Upper lobe of left lung (tissue), 6 donors: ENCODE data around the gene ATG3. TPM values are rescaled to one million over a fixed set of nuclear protein-coding genes. Genes with fewer than 3 reads are reported as not detected.
"Not testable (repeated sequence)": the region's sequence is repeated elsewhere in the genome, so short reads cannot be mapped to it uniquely, and the experiment has no call there.

Source experiments
- ATAC-seq, 2 donors: fragments of 200-7000 bp; cut with Tn5 transposase; one replicate each; pipeline ENCODE4 v1.9.1; 2022; ENCODE audit warnings: mild to moderate bottlenecking in 2 of 2, moderate library complexity in 2 of 2; ENCODE audit not compliant: low FRiP score in 2 of 2
- DNase-seq, 2 donors: peaks; one replicate each; pipeline ENCODE4 v3.0.0-alpha.2; 2019 to 2020
- H3K27ac ChIP-seq, 4 donors: fragments of 200-600 bp; sonication (generic); one replicate each; pipeline ENCODE4 v1.5.1; 2016 to 2019
- H3K27me3 ChIP-seq, 4 donors: fragments of 200-600 bp; sonication (generic); one replicate each; pipeline ENCODE4 v1.5.1; 2017 to 2019
- H3K36me3 ChIP-seq, 4 donors: fragments of 200-600 bp; sonication (generic); one replicate each; pipeline ENCODE4 v1.5.1; 2016 to 2019
- H3K4me1 ChIP-seq, 4 donors: fragments of 200-600 bp; sonication (generic); one replicate each; pipeline ENCODE4 v1.5.1; 2018 to 2019
- H3K4me3 ChIP-seq, 4 donors: fragments of 200-600 bp; sonication (generic); one replicate each; pipeline ENCODE4 v1.5.1; 2017 to 2019; ENCODE audit warnings: mild to moderate bottlenecking in 2 of 4, moderate library complexity in 1 of 4
- H3K9me3 ChIP-seq, 4 donors: fragments of 200-600 bp; sonication (generic); one replicate each; pipeline ENCODE4 v1.5.1; 2018 to 2019
- CTCF ChIP-seq, 6 experiments: fragments of 450-650 bp in 4 of 6; fragments of 200-600 bp in 2 of 6; sonication (generic) in 2 of 6; IDR thresholded peaks; one replicate each; pipeline ENCODE4 v1.5.1; 2016 to 2019; ENCODE audit warnings: antibody characterized with exemption in 6 of 6
- EP300 ChIP-seq, 4 donors: sonication (generic); formaldehyde crosslinking; IDR thresholded peaks; one replicate each; pipeline ENCODE4 v1.5.1; 2017; ENCODE audit warnings: antibody characterized with exemption in 4 of 4, control low read depth in 2 of 4
- POLR2A ChIP-seq, 4 donors: fragments of 450-650 bp; IDR thresholded peaks; one replicate each; pipeline ENCODE4 v1.5.1; 2016 to 2017; ENCODE audit warnings: antibody characterized with exemption in 4 of 4, mild to moderate bottlenecking in 2 of 4
- POLR2AphosphoS5 ChIP-seq, 2 donors: sonication (generic); formaldehyde crosslinking; IDR thresholded peaks; one replicate each; pipeline ENCODE4 v1.5.1; 2017; ENCODE audit warnings: antibody characterized with exemption in 2 of 2
- WGBS, 2 donors: methylation state at CpG; one replicate each; pipeline ENCODE4 v1.1.5; 2017 to 2018; 5-methylcytosine and 5-hydroxymethylcytosine counted together
- total RNA-seq, 6 donors: library from RNA; depleted of rRNA in 4 of 6; stranded (reverse); fragments of >200 nt in 4 of 6; gene quantifications; one replicate each; pipeline versions ENCODE4 v1.1.0 to v1.2.1, GENCODE V29; 2016 to 2021
- donor health status: DM: no; HTN: no; CAD: no; lungs with moderate emphysema.
- donor health status: DM: no; HTN: yes; CAD: no; lungs with severe emphysema.

The ATG3 gene
- total RNA-seq, 6 donors from 2014 or later = 24.9 to 73.0 (median 57.5) TPM

DNA sequence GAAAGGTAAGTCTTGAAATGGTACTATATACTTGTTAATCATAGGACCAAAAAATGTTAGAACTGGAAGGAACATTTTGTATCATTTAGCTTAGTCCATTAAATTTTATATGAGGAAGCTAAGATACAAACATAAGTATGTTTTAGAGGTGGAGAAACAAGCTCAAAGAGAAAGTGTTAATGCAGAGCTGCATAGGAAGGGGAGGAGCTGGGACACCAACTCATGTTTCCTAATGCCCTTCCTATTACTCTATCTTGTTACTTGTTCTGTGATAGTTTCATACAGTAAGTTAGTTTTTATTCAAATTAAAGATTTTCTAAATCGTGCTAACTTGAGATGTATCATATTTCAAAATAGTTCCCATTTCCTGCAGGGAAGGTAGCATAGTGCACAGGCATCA, 7.5 kb upstream of the ATG3 start:
- ATAC-seq = no peak
- 33 to 36% methylated on average over 1 of the region's 1 CpG for WGBS, 2 donors
- H3K4me3 ChIP-seq = no peak overlapping the region
- no peaks in the 10 kb centered on the region for H3K27me3 ChIP-seq
- peaks cover 0 to 12% (median 9%) of the 10 kb centered on the region in 4 donors for H3K4me1 ChIP-seq
- H3K9me3 ChIP-seq = no peaks in the 10 kb centered on the region
- no peak overlapping the region for H3K27ac ChIP-seq
- TF ChIP-seq POLR2A (IDR thresholded peaks at IDR 0.05) = no peak
- DNase-seq = no peak
- H3K36me3 ChIP-seq = peaks cover 0 to 49% (median 22%) of the 10 kb centered on the region in 4 donors

DNA sequence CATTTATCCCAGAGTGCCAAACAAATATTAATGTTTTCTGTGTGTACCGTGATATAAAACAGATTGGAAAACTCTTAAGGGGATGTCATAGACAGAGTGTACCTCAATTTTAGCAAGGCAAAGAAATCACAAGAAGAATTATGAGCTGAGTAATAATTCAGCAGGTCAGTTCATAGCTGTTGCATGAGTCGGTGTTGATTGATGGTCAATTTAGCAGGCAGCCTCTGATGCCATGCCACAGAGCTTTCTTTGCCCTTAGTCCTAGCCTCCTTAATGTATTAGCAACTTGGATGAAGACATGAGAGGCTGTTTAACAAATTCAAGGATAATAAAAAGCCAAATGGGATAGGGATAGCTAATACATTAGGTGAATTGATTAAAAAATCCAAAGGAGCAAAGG, 6.9 kb upstream of the ATG3 start:
- Histone ChIP-seq H3K27me3 (no peaks in the 10 kb centered on the region), H3K36me3 (peaks cover 0 to 42% (median 22%) of the 10 kb centered on the region in 4 donors), H3K9me3 (no peaks in the 10 kb centered on the region), H3K4me3 (no peak overlapping the region), H3K27ac (no peak overlapping the region), H3K4me1 (peaks cover under 1 to 19% (median 12%) of the 10 kb centered on the region in 4 donors)
- TF ChIP-seq POLR2A (IDR thresholded peaks at IDR 0.05) (no peak), CTCF (IDR thresholded peaks at IDR 0.05) (no peak), POLR2AphosphoS5 (IDR thresholded peaks at IDR 0.05) (no peak), EP300 (IDR thresholded peaks at IDR 0.05) (no peak)
- ATAC-seq (no peak), DNase-seq (no peak)
- WGBS, 2 donors = 91 to 93% methylated on average over 2 of the region's 2 CpGs

- no peak for TF ChIP-seq EP300 (IDR thresholded peaks at IDR 0.05)
- no peak for TF ChIP-seq POLR2A (IDR thresholded peaks at IDR 0.05)
- no peak for TF ChIP-seq POLR2AphosphoS5 (IDR thresholded peaks at IDR 0.05)
- TF ChIP-seq CTCF (IDR thresholded peaks at IDR 0.05) = no peak
- Histone ChIP-seq H3K27me3 (no peaks in the 10 kb centered on the region), H3K27ac (no peak overlapping the region), H3K4me1 (peaks cover 17 to 33% (median 25%) of the 10 kb centered on the region in 4 donors), H3K4me3 (no peak overlapping the region), H3K36me3 (peaks cover 0 to 10% (median 2%) of the 10 kb centered on the region in 4 donors), H3K9me3 (no peaks in the 10 kb centered on the region)
- no peak for ATAC-seq
- no peak for DNase-seq
These were observed 3.2 kb upstream of the ATG3 start for GRCh38 chr3:112564940-112565305.

GRCh38 chr3:112564247-112564939, 2.6 kb upstream of the ATG3 start:
- H3K4me1 ChIP-seq = peaks cover 22 to 38% (median 28%) of the 10 kb centered on the region in 4 donors
- H3K36me3 ChIP-seq, ATAC-seq, H3K9me3 ChIP-seq, H3K27ac ChIP-seq, H3K4me3 ChIP-seq, H3K27me3 ChIP-seq: not testable (repeated sequence)
- peak in 1 of 2 donors; percentile 74 for DNase-seq
- 59 to 83% methylated on average over 15 of the region's 15 CpGs for WGBS, 2 donors
- TF ChIP-seq CTCF (IDR thresholded peaks at IDR 0.05) = peak in 2 of 6 experiments; percentile 29 to 33

DNA sequence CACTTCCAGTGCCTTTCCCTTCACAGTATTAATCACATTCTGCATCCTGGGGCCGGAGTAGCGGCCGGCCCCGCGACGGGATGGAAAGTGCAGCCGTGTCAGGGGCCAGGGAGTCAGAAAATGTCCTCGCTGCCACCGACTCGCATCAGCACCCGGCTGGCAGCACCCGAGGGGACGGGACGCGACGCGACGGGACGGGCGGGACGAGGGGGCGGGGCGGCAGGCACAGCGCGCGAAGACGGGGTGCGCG, 353 bp downstream of the ATG3 start:
- no peak for TF ChIP-seq CTCF (IDR thresholded peaks at IDR 0.05)
- TF ChIP-seq POLR2AphosphoS5 (IDR thresholded peaks at IDR 0.05) = no peak
- no peak for TF ChIP-seq POLR2A (IDR thresholded peaks at IDR 0.05)
- no peak for TF ChIP-seq EP300 (IDR thresholded peaks at IDR 0.05)
- H3K27me3 ChIP-seq = no peaks in the 10 kb centered on the region
- ATAC-seq (peak; percentile 81 to 82), DNase-seq (peak; percentile 75 to 96)
- H3K4me3 ChIP-seq = peak overlapping the region; percentile 68 to 95 (median 76)
- H3K4me1 ChIP-seq = peaks cover 26 to 42% (median 37%) of the 10 kb centered on the region in 4 donors
- peaks cover 0 to 5% (median 0%) of the 10 kb centered on the region in 4 donors for H3K36me3 ChIP-seq
- WGBS, 2 donors = no CpG with 5 or more reads among the region's 29 CpGs
- H3K9me3 ChIP-seq = no peaks in the 10 kb centered on the region
- peak overlapping the region; percentile 92 to 99 (median 96) for H3K27ac ChIP-seq
